HEK293 (cell line): ENCODE measurements around the gene ERMAP.

ENCODE experiments used
- CTCF ChIA-PET: fragments of 350-600 bp; formaldehyde crosslinking; extraction: SDS; loops from one replicate; lab custom pipeline; 2021; ENCODE audit warnings: antibody characterized with exemption; lab: Yijun Ruan, JAX
- POLR2A ChIA-PET: fragments of 300-600 bp; formaldehyde crosslinking; extraction: SDS; loops from one replicate; lab custom pipeline; 2020; ENCODE audit warnings: antibody characterized with exemption, inconsistent platforms; lab: Yijun Ruan, JAX
- H3K27ac ChIP-seq: fragments of 200-500 bp; sonication (Bioruptor generic); 2 replicates; pipeline ENCODE4 v1.5.1; 2014; ENCODE audit warnings: low read depth, low read length, control low read depth, inconsistent platforms; ENCODE audit errors: extremely low read depth
- H3K36me3 ChIP-seq, 2 experiments: fragments of 200-500 bp in 1 of 2; sonication (Bioruptor generic) in 1 of 2; 1 replicate in 1 of 2; 2 replicates in 1 of 2; pipeline ENCODE4 v1.5.1; 2014 to 2017; ENCODE audit warnings: inconsistent platforms in 2 of 2, low read length in 2 of 2; ENCODE audit not compliant: control insufficient read depth in 2 of 2, insufficient read depth in 1 of 2
- H3K4me1 ChIP-seq: fragments of 200-500 bp; sonication (Bioruptor generic); 2 replicates; pipeline ENCODE4 v1.5.1; 2014; ENCODE audit warnings: mild to moderate bottlenecking, low read length, inconsistent platforms; ENCODE audit not compliant: control insufficient read depth, insufficient read depth
- H3K4me3 ChIP-seq: 2 replicates; pipeline ENCODE4 v1.5.1; 2011; ENCODE audit warnings: low read depth, mild to moderate bottlenecking, control low read depth, low read length, moderate library complexity
- H3K9me3 ChIP-seq: fragments of 200-500 bp; sonication (Bioruptor generic); 2 replicates; pipeline ENCODE4 v1.5.1; 2014; ENCODE audit warnings: low read depth, low read length, inconsistent platforms; ENCODE audit not compliant: control insufficient read depth, insufficient read depth
- EGR2 ChIP-seq: fragments of 450-650 bp; formaldehyde crosslinking; IDR thresholded peaks from 2 replicates; pipeline ENCODE4 v1.5.1; 2016; ENCODE audit warnings: low read depth, missing biosample characterization, missing genetic modification characterization
- HOXD13 ChIP-seq: sonication (generic); formaldehyde crosslinking; IDR thresholded peaks from 2 replicates; pipeline ENCODE4 v1.8.0; 2022; ENCODE audit warnings: missing genetic modification reagents, borderline replicate concordance
- MEIS1 ChIP-seq: sonication (generic); formaldehyde crosslinking; IDR thresholded peaks from 2 replicates; pipeline ENCODE4 v1.8.1; 2022; ENCODE audit warnings: missing genetic modification reagents, mild to moderate bottlenecking, borderline replicate concordance
- PRDM6 ChIP-seq: fragments of 450-650 bp; formaldehyde crosslinking; IDR thresholded peaks from 2 replicates; pipeline ENCODE4 v1.5.1; 2017; ENCODE audit warnings: missing biosample characterization, missing genetic modification characterization
- SETDB1 ChIP-seq: IDR thresholded peaks from one replicate; pipeline ENCODE4 v1.6.1; 2017; ENCODE audit warnings: mild to moderate bottlenecking, low read length, moderate library complexity, mixed read lengths; ENCODE audit not compliant: insufficient read length
- ZNF157 ChIP-seq: fragments of 450-650 bp; formaldehyde crosslinking; IDR thresholded peaks from 2 replicates; pipeline ENCODE4 v1.5.1; 2016; ENCODE audit warnings: missing biosample characterization, missing genetic modification characterization
- ZNF16 ChIP-seq: fragments of 450-650 bp; formaldehyde crosslinking; IDR thresholded peaks from 2 replicates; pipeline ENCODE4 v1.5.1; 2016; ENCODE audit warnings: low read depth, missing biosample characterization, missing genetic modification characterization
- ZNF24 ChIP-seq: fragments of 450-650 bp; formaldehyde crosslinking; IDR thresholded peaks from 2 replicates; pipeline ENCODE4 v1.5.1; 2016; ENCODE audit warnings: missing biosample characterization, missing genetic modification characterization
- ZNF266 ChIP-seq: fragments of 450-650 bp; formaldehyde crosslinking; IDR thresholded peaks from 2 replicates; pipeline ENCODE4 v1.5.1; 2016; ENCODE audit warnings: missing biosample characterization, missing genetic modification characterization, low read depth
- ZNF398 ChIP-seq: fragments of 450-650 bp; formaldehyde crosslinking; IDR thresholded peaks from 2 replicates; pipeline ENCODE4 v1.5.1; 2017; ENCODE audit warnings: missing biosample characterization, missing genetic modification characterization
- ZNF473 ChIP-seq: fragments of 450-650 bp; formaldehyde crosslinking; IDR thresholded peaks from 2 replicates; pipeline ENCODE4 v1.5.1; 2017; ENCODE audit warnings: missing biosample characterization, missing genetic modification characterization
- ZNF48 ChIP-seq: fragments of 450-650 bp; formaldehyde crosslinking; IDR thresholded peaks from 2 replicates; pipeline ENCODE4 v1.5.1; 2016; ENCODE audit warnings: missing biosample characterization, missing genetic modification characterization
- ZNF561 ChIP-seq: fragments of 450-650 bp; IDR thresholded peaks from 2 replicates; pipeline ENCODE4 v1.5.1; 2018; ENCODE audit warnings: missing biosample characterization, missing genetic modification characterization, borderline replicate concordance
- ZNF610 ChIP-seq: fragments of 450-650 bp; formaldehyde crosslinking; IDR thresholded peaks from 2 replicates; pipeline ENCODE4 v1.5.1; 2016; ENCODE audit warnings: missing biosample characterization, missing genetic modification characterization, borderline replicate concordance
- ZNF660 ChIP-seq: fragments of 450-650 bp; IDR thresholded peaks from 2 replicates; pipeline ENCODE4 v1.5.1; 2018; ENCODE audit warnings: missing biosample characterization, mild to moderate bottlenecking, missing genetic modification characterization
- ZNF677 ChIP-seq: fragments of 450-650 bp; IDR thresholded peaks from 2 replicates; pipeline ENCODE4 v1.5.0; 2018; ENCODE audit warnings: missing biosample characterization, mild to moderate bottlenecking, missing genetic modification characterization, moderate library complexity
- ZNF768 ChIP-seq: fragments of 450-650 bp; formaldehyde crosslinking; IDR thresholded peaks from 2 replicates; pipeline ENCODE4 v1.5.1; 2018; ENCODE audit warnings: missing biosample characterization, mild to moderate bottlenecking, missing genetic modification characterization
- ZNF791 ChIP-seq: fragments of 450-650 bp; formaldehyde crosslinking; IDR thresholded peaks from 2 replicates; pipeline ENCODE4 v1.5.1; 2016; ENCODE audit warnings: missing biosample characterization, missing genetic modification characterization
- ZNF830 ChIP-seq: fragments of 450-650 bp; IDR thresholded peaks from 2 replicates; pipeline ENCODE4 v1.5.0; 2018; ENCODE audit warnings: missing biosample characterization, missing genetic modification characterization, low read depth, mild to moderate bottlenecking, moderate library complexity
- TF ChIP-seq, protein P1 (sequence below): fragments of 450-650 bp; formaldehyde crosslinking; IDR thresholded peaks from 2 replicates; pipeline ENCODE4 v1.5.1; 2016; ENCODE audit warnings: missing biosample characterization, missing genetic modification characterization, borderline replicate concordance

ERMAP gene

GRCh38 chr1:42797979-42798378 lies 18.9 kb upstream of the ERMAP start:
- POLR2A ChIA-PET: interaction anchor here (1.0 kb wide), 1 partner anchor 48 kb away, joined by 4 read pairs; the partner anchor contains the start of gene ZNF691

GRCh38 chr1:42801832-42802473 lies 15.0 kb upstream of the ERMAP start:
- TF ChIP-seq ZNF768 (tag by site-specific recombination): no peak
- no peak for TF ChIP-seq PRDM6 (tag by site-specific recombination)
- TF ChIP-seq ZNF473 (tag by site-specific recombination): no peak
- TF ChIP-seq ZNF791 (tag by site-specific recombination): no peak
- TF ChIP-seq ZNF16 (tag by site-specific recombination): no peak
- Histone ChIP-seq H3K36me3 (peaks cover 0 to 21% of the 10 kb centered on the region in 2 experiments; a peak in 1 of 3 replicates), H3K4me1 (no peaks in the 10 kb centered on the region), H3K9me3 (no peaks in the 10 kb centered on the region), H3K4me3 (no peak overlapping the region), H3K27ac (no peak overlapping the region)
- ChIA-PET POLR2A (no interaction called here), CTCF (no interaction called here)

More at GRCh38 chr1:42797979-42798378, 18.9 kb upstream of the ERMAP start:
- no peaks in the 10 kb centered on the region for H3K9me3 ChIP-seq
- TF ChIP-seq, protein P1, sequence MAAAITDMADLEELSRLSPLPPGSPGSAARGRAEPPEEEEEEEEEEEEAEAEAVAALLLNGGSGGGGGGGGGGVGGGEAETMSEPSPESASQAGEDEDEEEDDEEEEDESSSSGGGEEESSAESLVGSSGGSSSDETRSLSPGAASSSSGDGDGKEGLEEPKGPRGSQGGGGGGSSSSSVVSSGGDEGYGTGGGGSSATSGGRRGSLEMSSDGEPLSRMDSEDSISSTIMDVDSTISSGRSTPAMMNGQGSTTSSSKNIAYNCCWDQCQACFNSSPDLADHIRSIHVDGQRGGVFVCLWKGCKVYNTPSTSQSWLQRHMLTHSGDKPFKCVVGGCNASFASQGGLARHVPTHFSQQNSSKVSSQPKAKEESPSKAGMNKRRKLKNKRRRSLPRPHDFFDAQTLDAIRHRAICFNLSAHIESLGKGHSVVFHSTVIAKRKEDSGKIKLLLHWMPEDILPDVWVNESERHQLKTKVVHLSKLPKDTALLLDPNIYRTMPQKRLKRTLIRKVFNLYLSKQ: no peak
- TF ChIP-seq MEIS1 (CRISPR knock-in tag) (no peak), HOXD13 (CRISPR knock-in tag) (no peak), EGR2 (tag by site-specific recombination) (no peak), ZNF48 (tag by site-specific recombination) (no peak), SETDB1 (no peak), ZNF24 (tag by site-specific recombination) (no peak), ZNF398 (tag by site-specific recombination) (no peak), ZNF677 (tag by site-specific recombination) (no peak), ZNF660 (no peak), ZNF561 (tag by site-specific recombination) (no peak), ZNF610 (tag by site-specific recombination) (no peak), ZNF266 (no peak), ZNF830 (no peak), ZNF157 (tag by site-specific recombination) (no peak)
- TF ChIP-seq, all 188 proteins: peak for 0
- Histone ChIP-seq H3K27ac (no peak overlapping the region), H3K4me1 (no peaks in the 10 kb centered on the region), H3K4me3 (no peak overlapping the region), H3K36me3 (no peaks in the 10 kb centered on the region)
- CTCF ChIA-PET: no interaction called here
